Transverse colon (tissue), 4 donors: ENCODE data around the gene TMPRSS2. TPM values are rescaled to one million over a fixed set of nuclear protein-coding genes. Genes with fewer than 3 reads are reported as not detected.

Experiments
- DNase-seq: peaks from one replicate; pipeline ENCODE4 v3.0.0-alpha.2; 2019
- H3K27ac ChIP-seq, 4 donors: fragments of 200-600 bp; sonication (generic); 2 replicates each; pipeline ENCODE4 v1.5.1; 2016 to 2018; ENCODE audit warnings: inconsistent platforms in 4 of 4
- H3K27me3 ChIP-seq: fragments of 200-600 bp; sonication (generic); 2 replicates; pipeline ENCODE4 v1.5.1; 2017; ENCODE audit warnings: inconsistent platforms
- H3K36me3 ChIP-seq, 4 donors: fragments of 200-600 bp; sonication (generic); 2 replicates each; pipeline ENCODE4 v1.5.1; 2017 to 2019; ENCODE audit warnings: inconsistent platforms in 4 of 4
- H3K4me1 ChIP-seq, 4 donors: fragments of 200-600 bp; sonication (generic); 2 replicates each; pipeline ENCODE4 v1.5.1; 2017 to 2020; ENCODE audit warnings: inconsistent platforms in 4 of 4
- H3K4me3 ChIP-seq, 4 donors: fragments of 200-600 bp; sonication (generic); 1 replicate in 1 of 4; 2 replicates in 3 of 4; pipeline versions ENCODE4 v1.5.1 to v1.6.1; 2017 to 2019; ENCODE audit warnings: inconsistent platforms in 4 of 4
- H3K9me3 ChIP-seq, 2 donors: fragments of 200-600 bp; sonication (generic); 2 replicates each; pipeline ENCODE4 v1.5.1; 2017 to 2019; ENCODE audit warnings: inconsistent platforms in 2 of 2
- CTCF ChIP-seq, 5 experiments: fragments of 200-600 bp in 3 of 5; fragments of 450-650 bp in 2 of 5; sonication (generic) in 3 of 5; IDR thresholded peaks; 1 replicate in 2 of 5; 2 replicates in 3 of 5; pipeline ENCODE4 v1.5.1; 2016 to 2017; ENCODE audit warnings: antibody characterized with exemption in 5 of 5, inconsistent platforms in 3 of 5, mild to moderate bottlenecking in 2 of 5, moderate library complexity in 1 of 5
- EP300 ChIP-seq: sonication (generic); formaldehyde crosslinking; IDR thresholded peaks from one replicate; pipeline ENCODE4 v1.6.1; 2017; ENCODE audit warnings: antibody characterized with exemption, low read depth
- POLR2A ChIP-seq: fragments of 450-650 bp; IDR thresholded peaks from one replicate; pipeline ENCODE4 v1.6.1; 2016; ENCODE audit warnings: antibody characterized with exemption, mild to moderate bottlenecking, moderate library complexity
- POLR2AphosphoS5 ChIP-seq, 3 donors: sonication (generic); formaldehyde crosslinking; IDR thresholded peaks; one replicate each; pipeline ENCODE4 v1.6.1; 2016; ENCODE audit warnings: antibody characterized with exemption in 3 of 3
- WGBS, 2 donors: methylation state at CpG; one replicate each; pipeline ENCODE4 v1.1.5; 2018; ENCODE audit warnings: low coverage in 1 of 2; 5-methylcytosine and 5-hydroxymethylcytosine counted together
- in situ Hi-C, 4 donors: fragments of 200-750 bp; cut with MboI; loops; one replicate each; pipeline versions ENCODE4 v1.15.0 to v1.15.1; 2017; ENCODE audit warnings: low sequenced_read_pairs in 3 of 4, low pct_ligation_motif_present in 1 of 4, low pct_unique_long_range_greater_than_20kb in 1 of 4
- intact Hi-C: fragments of 100-400 bp; cut with DNase I; formaldehyde crosslinking; loops from one replicate; pipeline ENCODE4 v1.15.1; 2023; ENCODE audit warnings: low total_unique reads
- total RNA-seq, 4 donors: library from RNA; depleted of rRNA; stranded (reverse); fragments of >200 nt; gene quantifications; one replicate each; pipeline ENCODE4 v1.1.0, GENCODE V29; 2016

TMPRSS2 gene
- total RNA-seq, 4 donors from 2014 or later, result 65.3 to 557 (median 485) TPM

- Histone ChIP-seq H3K9me3 (no peaks in the 10 kb centered on the region), H3K4me1 (peaks cover 0 to 21% (median 7%) of the 10 kb centered on the region in 4 donors), H3K27me3 (no peaks in the 10 kb centered on the region), H3K36me3 (peaks cover 0 to 12% (median 4%) of the 10 kb centered on the region in 4 donors), H3K4me3 (no peak overlapping the region), H3K27ac (no peak overlapping the region)
- TF ChIP-seq CTCF (IDR thresholded peaks at IDR 0.05) (no peak), POLR2A (no peak), EP300 (no peak)
- intact Hi-C loops, result no loop called here
- DNase-seq, result no peak
- 93 to 97% methylated on average over 13 to 16 of the region's 16 CpGs for WGBS, 2 donors
- in situ Hi-C loops, result no loop called here
Observed at GRCh38 chr21:41494242-41494641, 13.7 kb downstream of the TMPRSS2 start.

GRCh38 chr21:41491412-41491811 is 16.5 kb downstream of the TMPRSS2 start:
- Histone ChIP-seq H3K36me3 (peaks cover 0 to 23% (median 4%) of the 10 kb centered on the region in 4 donors), H3K4me1 (no peaks in the 10 kb centered on the region), H3K27ac (no peak overlapping the region), H3K9me3 (no peaks in the 10 kb centered on the region), H3K4me3 (no peak overlapping the region), H3K27me3 (no peaks in the 10 kb centered on the region)
- DNase-seq, result no peak
- in situ Hi-C loops, result no loop called here
- 77% methylated on average over 6 of the region's 6 CpGs; no CpG with 5 or more reads in 1 of the 2 donors for WGBS, 2 donors
- intact Hi-C loops, result no loop called here
- TF ChIP-seq CTCF (IDR thresholded peaks at IDR 0.05) (no peak), EP300 (peak; percentile 56), POLR2AphosphoS5 (IDR thresholded peaks at IDR 0.05) (peak in 1 of 3 donors; percentile 58)

GRCh38 chr21:41490330-41490729 is 17.6 kb downstream of the TMPRSS2 start:
- H3K9me3 ChIP-seq, result no peaks in the 10 kb centered on the region
- no peak for TF ChIP-seq CTCF (IDR thresholded peaks at IDR 0.05)
- no peak for TF ChIP-seq EP300
- TF ChIP-seq POLR2AphosphoS5 (IDR thresholded peaks at IDR 0.05), result no peak
- no peak for TF ChIP-seq POLR2A
- H3K36me3 ChIP-seq, result peaks cover 0 to 25% (median 4%) of the 10 kb centered on the region in 4 donors
- intact Hi-C loops (no loop called here), in situ Hi-C loops (no loop called here)
- WGBS, 2 donors, result 48 to 78% methylated on average over 2 to 4 of the region's 4 CpGs
- no peak overlapping the region for H3K4me3 ChIP-seq
- no peaks in the 10 kb centered on the region for H3K4me1 ChIP-seq
- no peak overlapping the region for H3K27ac ChIP-seq
- H3K27me3 ChIP-seq, result no peaks in the 10 kb centered on the region
- DNase-seq, result no peak

- H3K4me1 ChIP-seq, result no peaks in the 10 kb centered on the region
- no peak overlapping the region for H3K4me3 ChIP-seq
- H3K27me3 ChIP-seq, result no peaks in the 10 kb centered on the region
- peaks cover 0 to 25% (median 3%) of the 10 kb centered on the region in 4 donors for H3K36me3 ChIP-seq
- whole genome bisulfite sequencing, 2 donors, result 70 to 72% methylated on average over 5 to 7 of the region's 7 CpGs
- H3K27ac ChIP-seq, result no peak overlapping the region
- no peak for TF ChIP-seq POLR2AphosphoS5 (IDR thresholded peaks at IDR 0.05)
- no peak for TF ChIP-seq POLR2A
- TF ChIP-seq EP300, result no peak
- TF ChIP-seq CTCF (IDR thresholded peaks at IDR 0.05), result no peak
- intact Hi-C loops, result no loop called here
- no peaks in the 10 kb centered on the region for H3K9me3 ChIP-seq
- no peak for DNase-seq
- in situ Hi-C loops, result no loop called here
Observed at GRCh38 chr21:41489329-41489728, 18.6 kb downstream of the TMPRSS2 start.
